Muscle of leg (tissue), 11 donors: ENCODE data around the gene AFAP1L2. TPM values are rescaled to one million over a fixed set of nuclear protein-coding genes. Genes with fewer than 3 reads are reported as not detected.

ENCODE experiments used
- DNase-seq: peaks from one replicate; pipeline ENCODE4 v3.0.0; 2013
- H3K27ac ChIP-seq: one replicate; pipeline ENCODE4 v1.5.1; 2013; ENCODE audit warnings: mild to moderate bottlenecking, low read length, control low read depth
- H3K27me3 ChIP-seq: one replicate; pipeline ENCODE4 v1.6.1; 2013; ENCODE audit warnings: low read length; ENCODE audit not compliant: control insufficient read depth, insufficient read depth
- H3K36me3 ChIP-seq: one replicate; pipeline ENCODE4 v1.6.1; 2013; ENCODE audit warnings: low read length; ENCODE audit not compliant: control insufficient read depth, insufficient read depth
- H3K4me1 ChIP-seq: one replicate; pipeline ENCODE4 v1.6.1; 2013; ENCODE audit warnings: low read length; ENCODE audit not compliant: control insufficient read depth, insufficient read depth
- H3K4me3 ChIP-seq: one replicate; pipeline ENCODE4 v1.5.1; 2013; ENCODE audit warnings: low read length, control low read depth
- H3K9me3 ChIP-seq: replicated peaks from 2 replicates; pipeline ENCODE4 v1.6.1; 2013; ENCODE audit warnings: low read depth, low read length; ENCODE audit not compliant: control insufficient read depth
- WGBS: methylation state at CpG from one replicate; pipeline ENCODE4 v1.1.5; 2013; ENCODE audit warnings: missing lambda C conversion rate; ENCODE audit not compliant: insufficient coverage; 5-methylcytosine and 5-hydroxymethylcytosine counted together
- polyA plus RNA-seq, 8 donors: library from polyadenylated mRNA; unstranded; fragments of 120-200 nt; gene quantifications; one replicate each; pipeline versions ENCODE4 v1.2.1 to v1.2.3, GENCODE V29; 2013; ENCODE audit warnings: inconsistent platforms in 1 of 8, low replicate concordance in 1 of 8; ENCODE audit not compliant: insufficient read length in 8 of 8, insufficient read depth in 1 of 8
- total RNA-seq: library from RNA; stranded (reverse); fragments of 120-200 nt; gene quantifications from one replicate; pipeline ENCODE4 v1.2.4, GENCODE V29; 2013

AFAP1L2 gene
- total and polyA plus RNA-seq, 9 donors, result 20.7 to 53.6 (median 38.8) TPM

DNA sequence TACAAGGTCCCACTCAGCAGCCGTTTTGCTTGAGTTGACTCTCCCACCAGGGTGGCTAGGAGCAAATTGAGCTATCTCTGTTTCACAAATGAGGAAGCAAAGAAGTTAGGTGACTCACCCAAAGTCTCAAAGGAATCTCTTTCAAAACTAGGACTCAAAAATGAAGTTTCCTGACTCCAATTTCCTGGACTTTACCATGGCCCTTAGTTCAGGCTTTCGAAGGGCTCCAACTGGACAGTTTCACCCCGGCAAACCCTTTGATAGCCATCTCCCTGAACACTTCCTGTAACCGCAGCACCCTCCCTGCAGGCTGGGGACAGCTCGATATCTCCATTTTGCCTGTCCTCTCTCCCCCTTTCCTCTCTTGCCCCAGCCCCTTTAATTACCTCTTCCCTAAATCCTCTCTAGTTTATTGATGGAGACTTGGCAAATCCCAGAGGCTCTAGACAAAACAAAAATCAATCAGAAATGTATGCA lies 4.7 kb upstream of the AFAP1L2 start:
- H3K9me3 ChIP-seq, result no peaks in the 10 kb centered on the region
- peaks cover 13% of the 10 kb centered on the region for H3K27me3 ChIP-seq
- no peak for DNase-seq
- H3K36me3 ChIP-seq, result no peaks in the 10 kb centered on the region
- H3K4me1 ChIP-seq, result peaks cover 10% of the 10 kb centered on the region
- no peak overlapping the region for H3K27ac ChIP-seq
- no peak overlapping the region for H3K4me3 ChIP-seq
- 35% methylated on average over 4 of the region's 5 CpGs for whole genome bisulfite sequencing

- Histone ChIP-seq H3K27ac (no peak overlapping the region), H3K4me3 (no peak overlapping the region), H3K4me1 (peaks cover 16% of the 10 kb centered on the region), H3K9me3 (no peaks in the 10 kb centered on the region), H3K27me3 (peaks cover 20% of the 10 kb centered on the region), H3K36me3 (no peaks in the 10 kb centered on the region)
- WGBS, result 60% methylated on average over 6 of the region's 12 CpGs
- DNase-seq, result no peak
Observed at GRCh38 chr10:114408112-114408967, 4.0 kb upstream of the AFAP1L2 start.

DNA sequence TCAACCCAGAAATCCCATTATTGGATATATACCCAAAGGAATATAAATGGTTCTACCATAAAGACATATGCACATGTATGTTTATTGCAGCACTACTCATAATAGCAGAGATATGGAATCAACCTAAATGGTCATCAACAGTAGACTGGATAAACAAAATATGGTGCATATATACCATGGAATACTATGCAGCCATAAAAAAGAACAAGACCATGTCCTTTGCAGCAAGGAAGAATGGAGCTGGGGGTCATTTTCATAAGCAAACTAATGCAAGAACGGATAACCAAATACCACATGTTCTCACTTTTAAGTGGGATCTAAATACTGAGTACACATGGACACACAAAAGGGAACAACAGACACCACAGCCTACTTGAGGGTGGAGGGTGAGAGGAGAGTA lies 2.2 kb upstream of the AFAP1L2 start:
- Histone ChIP-seq H3K36me3 (no peaks in the 10 kb centered on the region), H3K9me3 (no peaks in the 10 kb centered on the region), H3K27ac (no peak overlapping the region), H3K27me3 (peaks cover 27% of the 10 kb centered on the region), H3K4me1 (peaks cover 28% of the 10 kb centered on the region), H3K4me3 (no peak overlapping the region)
- no CpG with 5 or more reads among the region's 1 CpG for WGBS
- no peak for DNase-seq

- H3K4me1 ChIP-seq, result peaks cover 42% of the 10 kb centered on the region
- H3K4me3 ChIP-seq, result peak overlapping the region; percentile 45
- 19% methylated on average over 16 of the region's 16 CpGs for WGBS
- H3K36me3 ChIP-seq, result no peaks in the 10 kb centered on the region
- H3K9me3 ChIP-seq, result no peaks in the 10 kb centered on the region
- no peak overlapping the region for H3K27ac ChIP-seq
- no peak for DNase-seq
- H3K27me3 ChIP-seq, result peaks cover 27% of the 10 kb centered on the region
Observed at GRCh38 chr10:114405011-114405350, 679 bp upstream of the AFAP1L2 start.

- WGBS, result 0% methylated on average over 34 of the region's 44 CpGs
- peak; percentile 74 for DNase-seq
- Histone ChIP-seq H3K4me1 (peaks cover 55% of the 10 kb centered on the region), H3K27ac (peak overlapping the region; percentile 93), H3K4me3 (peak overlapping the region; percentile 83), H3K36me3 (no peaks in the 10 kb centered on the region), H3K9me3 (no peaks in the 10 kb centered on the region), H3K27me3 (peaks cover 27% of the 10 kb centered on the region)
Observed at GRCh38 chr10:114403541-114404161, 651 bp downstream of the AFAP1L2 start.

GRCh38 chr10:114402871-114403540 lies 1.3 kb downstream of the AFAP1L2 start:
- Histone ChIP-seq H3K27me3 (peaks cover 27% of the 10 kb centered on the region), H3K36me3 (no peaks in the 10 kb centered on the region), H3K27ac (peak overlapping the region; percentile 93), H3K9me3 (no peaks in the 10 kb centered on the region), H3K4me3 (peak overlapping the region; percentile 83), H3K4me1 (peaks cover 62% of the 10 kb centered on the region)
- peak; percentile 58 for DNase-seq
- WGBS, result 17% methylated on average over 8 of the region's 17 CpGs

GRCh38 chr10:114402233-114402632 lies 2.1 kb downstream of the AFAP1L2 start:
- H3K4me3 ChIP-seq, result peak overlapping the region; percentile 83
- H3K27ac ChIP-seq, result peak overlapping the region; percentile 93
- no CpG with 5 or more reads among the region's 2 CpGs for WGBS
- DNase-seq, result no peak
- H3K4me1 ChIP-seq, result peaks cover 69% of the 10 kb centered on the region
- H3K27me3 ChIP-seq, result peaks cover 27% of the 10 kb centered on the region
- H3K9me3 ChIP-seq, result no peaks in the 10 kb centered on the region
- no peaks in the 10 kb centered on the region for H3K36me3 ChIP-seq

GRCh38 chr10:114401195-114401791 lies 3.0 kb downstream of the AFAP1L2 start:
- DNase-seq, result peak; percentile 97
- H3K4me3 ChIP-seq, result no peak overlapping the region
- no peaks in the 10 kb centered on the region for H3K9me3 ChIP-seq
- peaks cover 27% of the 10 kb centered on the region for H3K27me3 ChIP-seq
- 13% methylated on average over 3 of the region's 7 CpGs for WGBS
- H3K27ac ChIP-seq, result peak overlapping the region; percentile 93
- H3K36me3 ChIP-seq, result no peaks in the 10 kb centered on the region
- H3K4me1 ChIP-seq, result peaks cover 77% of the 10 kb centered on the region

- WGBS, result no CpG with 5 or more reads among the region's 3 CpGs
- no peak overlapping the region for H3K4me3 ChIP-seq
- no peaks in the 10 kb centered on the region for H3K36me3 ChIP-seq
- H3K27me3 ChIP-seq, result peaks cover 22% of the 10 kb centered on the region
- peak overlapping the region; percentile 93 for H3K27ac ChIP-seq
- H3K9me3 ChIP-seq, result no peaks in the 10 kb centered on the region
- H3K4me1 ChIP-seq, result peaks cover 87% of the 10 kb centered on the region
- DNase-seq, result no peak
Observed at GRCh38 chr10:114400091-114400490, 4.2 kb downstream of the AFAP1L2 start.

DNA sequence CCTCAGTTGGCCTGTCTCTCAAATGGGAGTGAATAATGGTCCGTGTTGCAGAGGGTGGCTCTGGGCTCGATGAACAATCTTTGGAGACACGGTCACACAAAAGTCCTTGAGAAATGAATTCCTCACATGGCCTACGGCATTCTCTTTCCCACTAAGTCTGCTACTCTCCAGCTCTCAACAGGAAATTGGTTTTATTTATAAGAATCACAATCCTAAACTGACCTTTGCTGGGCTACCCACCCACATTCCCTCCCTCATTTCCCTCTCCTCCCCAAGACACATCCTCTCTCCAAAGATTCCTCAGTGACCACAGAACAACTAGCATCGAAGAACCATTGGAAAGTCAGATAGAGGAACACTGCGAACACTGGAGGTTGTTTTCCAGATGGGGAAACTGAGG lies 4.7 kb downstream of the AFAP1L2 start:
- peaks cover 87% of the 10 kb centered on the region for H3K4me1 ChIP-seq
- H3K27ac ChIP-seq, result peak overlapping the region; percentile 93
- no peaks in the 10 kb centered on the region for H3K9me3 ChIP-seq
- no peak overlapping the region for H3K4me3 ChIP-seq
- no peaks in the 10 kb centered on the region for H3K36me3 ChIP-seq
- 80% methylated on average over 1 of the region's 6 CpGs for WGBS
- DNase-seq, result no peak
- peaks cover 17% of the 10 kb centered on the region for H3K27me3 ChIP-seq
